GM19023 (cell line): ENCODE data around the gene CCDC175.

Experiments used
- ATAC-seq: cut with Tn5 transposase; IDR thresholded peaks from one replicate; pipeline ENCODE4 v1.9.1; 2021; ENCODE audit warnings: mild to moderate bottlenecking, moderate library complexity; ENCODE audit not compliant: unreplicated experiment

Gene CCDC175

GRCh38 chr14:59576332-59577294 is at the start of gene CCDC175:
Gene CCDC175 (minus strand): TSS chr14:59576812. CDS start chr14:59576775, 37 bp downstream.
- ATAC-seq, result peak; percentile 97

- no peak for ATAC-seq
Observed at GRCh38 chr14:59622631-59623030, 46.0 kb upstream of the CCDC175 start.

- ATAC-seq, result no peak
Observed at GRCh38 chr14:59619061-59619460, 42.4 kb upstream of the CCDC175 start.

- ATAC-seq, result no peak
Observed at GRCh38 chr14:59601056-59601455, 24.4 kb upstream of the CCDC175 start.

GRCh38 chr14:59600211-59600945 is 23.8 kb upstream of the CCDC175 start:
- ATAC-seq, result no peak

GRCh38 chr14:59595071-59595470 is 18.5 kb upstream of the CCDC175 start:
- ATAC-seq, result no peak

- no peak for ATAC-seq
Observed at GRCh38 chr14:59591641-59592370, 15.2 kb upstream of the CCDC175 start.

- no peak for ATAC-seq
Observed at GRCh38 chr14:59588101-59588500, 11.5 kb upstream of the CCDC175 start.

GRCh38 chr14:59585891-59586554 is 9.4 kb upstream of the CCDC175 start:
- ATAC-seq, result no peak

GRCh38 chr14:59583755-59584154 is 7.1 kb upstream of the CCDC175 start:
- no peak for ATAC-seq

GRCh38 chr14:59582845-59583509 is 6.4 kb upstream of the CCDC175 start:
- ATAC-seq, result no peak

- ATAC-seq, result no peak
Observed at GRCh38 chr14:59582161-59582560, 5.5 kb upstream of the CCDC175 start.

- no peak for ATAC-seq
Observed at GRCh38 chr14:59580911-59581310, 4.3 kb upstream of the CCDC175 start.

- no peak for ATAC-seq
Observed at GRCh38 chr14:59570122-59570521, 6.5 kb downstream of the CCDC175 start.

- ATAC-seq, result no peak
Observed at GRCh38 chr14:59566725-59567124, 9.9 kb downstream of the CCDC175 start.

- ATAC-seq, result no peak
Observed at GRCh38 chr14:59566296-59566695, 10.3 kb downstream of the CCDC175 start.

GRCh38 chr14:59565087-59565486 is 11.5 kb downstream of the CCDC175 start:
- no peak for ATAC-seq

GRCh38 chr14:59564366-59564765 is 12.2 kb downstream of the CCDC175 start:
- no peak for ATAC-seq

GRCh38 chr14:59547310-59547709 is 29.3 kb downstream of the CCDC175 start:
- no peak for ATAC-seq

GRCh38 chr14:59543873-59544272 is 32.7 kb downstream of the CCDC175 start:
- no peak for ATAC-seq
